MM.1S (cell line): Measurements from ENCODE around the gene SUGT1.
A peak's percentile ranks its signal among the peaks of the same experiment; 100 is the strongest.

ENCODE experiments used
- DNase-seq: peaks from one replicate; pipeline ENCODE4 v3.0.0-alpha.2; 2015
- H2AFZ ChIP-seq: fragments of 300-600 bp; sonication (generic); 2 replicates; pipeline ENCODE4 v1.6.0; 2016; ENCODE audit warnings: antibody characterized with exemption, low read length
- H3F3A ChIP-seq: fragments of 300-600 bp; sonication (generic); 2 replicates; pipeline ENCODE4 v1.6.1; 2016; ENCODE audit warnings: mild to moderate bottlenecking, antibody characterized with exemption, low read length, moderate library complexity, mixed read lengths; ENCODE audit not compliant: insufficient read depth
- H3K27ac ChIP-seq: fragments of 300-600 bp; sonication (generic); 2 replicates; pipeline ENCODE4 v1.5.1; 2016; ENCODE audit warnings: mild to moderate bottlenecking, low read length
- H3K27me3 ChIP-seq: fragments of 300-600 bp; sonication (generic); replicated peaks from 2 replicates; pipeline ENCODE4 v1.6.0; 2016; ENCODE audit warnings: low read length; ENCODE audit not compliant: insufficient read depth
- H3K36me3 ChIP-seq: fragments of 300-600 bp; sonication (generic); replicated peaks from 2 replicates; pipeline ENCODE4 v1.6.1; 2016; ENCODE audit warnings: mild to moderate bottlenecking, low read length, mixed read lengths; ENCODE audit not compliant: insufficient read depth
- H3K4me1 ChIP-seq: fragments of 300-600 bp; sonication (generic); 2 replicates; pipeline ENCODE4 v1.6.1; 2016; ENCODE audit warnings: low read length, mixed read lengths
- H3K4me2 ChIP-seq: fragments of 300-600 bp; sonication (generic); 2 replicates; pipeline ENCODE4 v1.6.0; 2016; ENCODE audit warnings: low read depth, low read length
- H3K4me3 ChIP-seq: fragments of 300-600 bp; sonication (generic); 2 replicates; pipeline ENCODE4 v1.5.1; 2016; ENCODE audit warnings: low read length, mixed read lengths
- H3K79me2 ChIP-seq: fragments of 300-600 bp; sonication (generic); 2 replicates; pipeline ENCODE4 v1.6.1; 2016; ENCODE audit warnings: mixed run types, low read length, mixed read lengths
- H3K9ac ChIP-seq: fragments of 300-600 bp; sonication (generic); 2 replicates; pipeline ENCODE4 v1.6.1; 2016; ENCODE audit warnings: low read length, mixed read lengths
- H3K9me2 ChIP-seq: fragments of 300-600 bp; sonication (generic); replicated peaks from 2 replicates; pipeline ENCODE4 v1.6.1; 2016; ENCODE audit warnings: mild to moderate bottlenecking, low read length, mixed read lengths; ENCODE audit not compliant: insufficient read depth
- H3K9me3 ChIP-seq: fragments of 300-600 bp; sonication (generic); replicated peaks from 2 replicates; pipeline ENCODE4 v1.6.1; 2016; ENCODE audit warnings: mild to moderate bottlenecking, low read length, mixed read lengths; ENCODE audit not compliant: insufficient read depth
- H4K20me1 ChIP-seq: fragments of 300-600 bp; sonication (generic); 2 replicates; pipeline ENCODE4 v1.6.1; 2016; ENCODE audit warnings: mild to moderate bottlenecking, low read length, moderate library complexity, mixed read lengths; ENCODE audit not compliant: insufficient read depth
- CTCF ChIP-seq: fragments of 300-600 bp; sonication (generic); IDR thresholded peaks from 2 replicates; pipeline ENCODE4 v1.5.1; 2016; ENCODE audit warnings: antibody characterized with exemption, low read length, mixed read lengths
- EZH2 ChIP-seq: fragments of 300-600 bp; sonication (generic); optimal IDR thresholded peaks from 2 replicates; pipeline ENCODE3; 2017; ENCODE audit warnings: low read depth, mild to moderate bottlenecking, antibody characterized with exemption, low read length, mixed read lengths
- EZH2phosphoT487 ChIP-seq: fragments of 300-600 bp; sonication (generic); IDR thresholded peaks from 2 replicates; pipeline ENCODE4 v1.6.1; 2018; ENCODE audit warnings: antibody characterized with exemption, low read length

The SUGT1 gene

DNA sequence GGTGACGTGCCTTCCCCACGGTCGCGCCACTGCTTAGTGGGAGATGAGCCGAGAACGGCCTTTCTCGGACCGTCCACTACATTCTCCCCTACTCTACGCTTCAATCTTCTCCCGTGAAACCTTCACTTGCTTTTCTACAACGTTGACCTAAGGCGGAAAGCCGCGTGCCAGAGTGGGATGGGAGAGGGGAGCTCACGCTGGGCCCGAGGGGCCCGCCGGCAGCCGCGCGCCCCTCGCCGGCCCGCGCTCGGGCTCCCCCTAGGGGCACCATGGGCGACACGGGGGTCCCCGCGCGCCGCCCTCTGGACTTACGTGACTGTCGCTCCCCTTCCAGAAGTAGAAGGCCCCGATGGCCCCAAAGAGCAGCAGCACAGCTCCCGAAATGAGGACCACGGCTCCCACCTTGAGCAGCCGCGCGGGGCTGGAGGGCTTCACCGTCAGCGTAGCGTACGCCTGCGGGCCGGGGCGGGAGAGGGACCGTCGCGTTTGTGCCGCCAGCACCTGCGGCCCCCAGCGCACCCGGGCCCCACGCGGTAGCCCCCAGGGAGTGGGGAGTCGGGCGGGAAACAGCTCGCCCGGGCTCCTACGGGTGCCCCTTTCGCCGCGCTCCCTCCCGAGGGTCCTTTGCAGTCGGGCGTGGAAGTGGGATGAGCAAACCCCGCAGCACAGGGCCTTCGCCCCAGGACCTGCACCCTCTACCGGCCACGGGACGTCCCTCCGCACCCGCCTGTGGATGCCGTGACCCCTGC, 86.3 kb downstream of the SUGT1 start:
- Histone ChIP-seq H3K27me3 (no peaks in the 10 kb centered on the region), H3K9me3 (no peaks in the 10 kb centered on the region), H3K36me3 (no peaks in the 10 kb centered on the region), H3K9ac (peak overlapping the region; percentile 40; the same call in 1 of the 2 replicates), H3K27ac (no peak overlapping the region), H3K9me2 (no peaks in the 10 kb centered on the region), H2AFZ (peak overlapping the region; percentile 63), H3F3A (no peaks in the 10 kb centered on the region), H4K20me1 (no peaks in the 10 kb centered on the region), H3K4me1 (no peaks in the 10 kb centered on the region), H3K79me2 (no peaks in the 10 kb centered on the region), H3K4me2 (peak overlapping the region; percentile 68), H3K4me3 (peak overlapping the region; percentile 50; the same call in 1 of the 2 replicates)
- TF ChIP-seq EZH2phosphoT487 (no peak), CTCF (peak; percentile 45)
- no peak for DNase-seq

- Histone ChIP-seq H3K4me3 (peak within 1 kb of the TSS; percentile 50; the same call in 1 of the 2 replicates), H3K79me2 (no peaks in the 10 kb centered on the region), H3K27ac (no peak within 1 kb of the TSS), H3K4me2 (peak within 1 kb of the TSS; percentile 68), H4K20me1 (no peaks in the 10 kb centered on the region), H3K9me2 (no peaks in the 10 kb centered on the region), H3K36me3 (no peaks in the 10 kb centered on the region), H3F3A (no peaks in the 10 kb centered on the region), H2AFZ (peak within 1 kb of the TSS; percentile 63), H3K9me3 (no peaks in the 10 kb centered on the region), H3K4me1 (no peaks in the 10 kb centered on the region), H3K9ac (peak within 1 kb of the TSS; percentile 40; the same call in 1 of the 2 replicates), H3K27me3 (no peaks in the 10 kb centered on the region)
- TF ChIP-seq EZH2phosphoT487 = no peak
- no peak for TF ChIP-seq EZH2
- no peak for TF ChIP-seq CTCF
- no peak for DNase-seq
Observed at GRCh38 chr13:52739468-52740071, 86.9 kb downstream of the SUGT1 start, which contains the start of gene CNMD. Gene CNMD (minus strand): TSS chr13:52739820. CDS start chr13:52739701, 119 bp downstream.

GRCh38 chr13:52743569-52743968, 90.9 kb downstream of the SUGT1 start:
- H3K4me1 ChIP-seq = no peaks in the 10 kb centered on the region
- no peaks in the 10 kb centered on the region for H3K9me2 ChIP-seq
- TF ChIP-seq EZH2phosphoT487 = no peak
- TF ChIP-seq EZH2 = no peak
- no peak for TF ChIP-seq CTCF

More at GRCh38 chr13:52743569-52743968, 90.9 kb downstream of the SUGT1 start:
- no peaks in the 10 kb centered on the region for H4K20me1 ChIP-seq
- H3K9ac ChIP-seq = no peak overlapping the region
- H3K27ac ChIP-seq = no peak overlapping the region
- no peaks in the 10 kb centered on the region for H3F3A ChIP-seq
- no peaks in the 10 kb centered on the region for H3K36me3 ChIP-seq
- no peak overlapping the region for H3K4me3 ChIP-seq
- H3K9me3 ChIP-seq = no peaks in the 10 kb centered on the region
- no peaks in the 10 kb centered on the region for H3K79me2 ChIP-seq
- DNase-seq = no peak
- H2AFZ ChIP-seq = no peak overlapping the region
- H3K4me2 ChIP-seq = no peak overlapping the region
- no peaks in the 10 kb centered on the region for H3K27me3 ChIP-seq
